ENCODE results near the gene RHNO1.

RHNO1 gene

GRCh38 chr12:2934371-2934770 lies 57.3 kb downstream of the RHNO1 start:
- no peaks in the 10 kb centered on the region for H3K9me3 ChIP-seq (ENCODE audit: insufficient read depth, low read depth, low read length)
- H3K79me2 ChIP-seq (ENCODE audit: insufficient read depth, low read length), result no peaks in the 10 kb centered on the region
- H3K36me3 ChIP-seq (ENCODE audit: insufficient read depth, low read length), result peaks cover 19% of the 10 kb centered on the region; the same call in 1 of the 2 replicates
- H3K9ac ChIP-seq (ENCODE audit: low read depth, low read length, poor library complexity, severe bottlenecking), result no peak overlapping the region
- H4K20me1 ChIP-seq (ENCODE audit: insufficient read depth, low read length, poor library complexity, severe bottlenecking), result no peaks in the 10 kb centered on the region
- no peaks in the 10 kb centered on the region for H3K9me2 ChIP-seq (replicated peaks; ENCODE audit: low read depth, low read length)
- no peak overlapping the region for H3K4me3 ChIP-seq (ENCODE audit: low read length, poor library complexity, severe bottlenecking)
- H3F3A ChIP-seq (ENCODE audit: low read depth), result no peaks in the 10 kb centered on the region
- no peak overlapping the region for H2AFZ ChIP-seq (ENCODE audit: low read length)
- no peaks in the 10 kb centered on the region for H3K4me1 ChIP-seq (ENCODE audit: insufficient read depth, low read length, poor library complexity, severe bottlenecking)
- no peaks in the 10 kb centered on the region for H3K27me3 ChIP-seq (ENCODE audit: insufficient read depth, low read length, poor library complexity, severe bottlenecking)
- TF ChIP-seq, protein P1, sequence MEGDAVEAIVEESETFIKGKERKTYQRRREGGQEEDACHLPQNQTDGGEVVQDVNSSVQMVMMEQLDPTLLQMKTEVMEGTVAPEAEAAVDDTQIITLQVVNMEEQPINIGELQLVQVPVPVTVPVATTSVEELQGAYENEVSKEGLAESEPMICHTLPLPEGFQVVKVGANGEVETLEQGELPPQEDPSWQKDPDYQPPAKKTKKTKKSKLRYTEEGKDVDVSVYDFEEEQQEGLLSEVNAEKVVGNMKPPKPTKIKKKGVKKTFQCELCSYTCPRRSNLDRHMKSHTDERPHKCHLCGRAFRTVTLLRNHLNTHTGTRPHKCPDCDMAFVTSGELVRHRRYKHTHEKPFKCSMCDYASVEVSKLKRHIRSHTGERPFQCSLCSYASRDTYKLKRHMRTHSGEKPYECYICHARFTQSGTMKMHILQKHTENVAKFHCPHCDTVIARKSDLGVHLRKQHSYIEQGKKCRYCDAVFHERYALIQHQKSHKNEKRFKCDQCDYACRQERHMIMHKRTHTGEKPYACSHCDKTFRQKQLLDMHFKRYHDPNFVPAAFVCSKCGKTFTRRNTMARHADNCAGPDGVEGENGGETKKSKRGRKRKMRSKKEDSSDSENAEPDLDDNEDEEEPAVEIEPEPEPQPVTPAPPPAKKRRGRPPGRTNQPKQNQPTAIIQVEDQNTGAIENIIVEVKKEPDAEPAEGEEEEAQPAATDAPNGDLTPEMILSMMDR (conservative IDR thresholded peaks at IDR 0.05; ENCODE audit: low read length), result no peak
- no peak for TF ChIP-seq EZH2phosphoT487 (IDR thresholded peaks at IDR 0.05; ENCODE audit: borderline replicate concordance)
- no peak overlapping the region for H3K4me2 ChIP-seq (ENCODE audit: low read depth, low read length, poor library complexity, severe bottlenecking)

DNA sequence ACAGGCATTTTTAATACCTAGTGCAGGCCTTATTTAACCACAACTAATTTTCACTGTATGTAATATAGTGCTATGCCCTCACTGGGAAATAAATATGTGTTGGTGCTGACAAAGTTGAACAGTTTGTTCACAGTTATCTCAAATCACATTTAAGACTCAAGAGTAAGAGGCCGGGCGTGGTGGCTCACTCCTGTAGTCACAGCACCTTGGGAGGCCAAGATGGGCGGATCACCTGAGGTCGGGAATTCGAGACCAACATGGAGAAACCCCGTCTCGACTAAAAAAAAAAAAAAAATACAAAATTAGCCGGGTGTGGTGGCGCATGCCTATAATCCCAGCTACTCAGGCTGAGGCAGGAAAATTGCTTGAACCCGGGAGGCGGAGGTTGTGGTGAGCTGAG lies 59.3 kb downstream of the RHNO1 start:
- Histone ChIP-seq H4K20me1 (ENCODE audit: insufficient read depth, low read length, poor library complexity, severe bottlenecking) (no peaks in the 10 kb centered on the region), H3K9me3 (ENCODE audit: insufficient read depth, low read depth, low read length) (no peaks in the 10 kb centered on the region), H3K36me3 (ENCODE audit: insufficient read depth, low read length) (peaks cover 17% of the 10 kb centered on the region; the same call in 1 of the 2 replicates), H3K27me3 (ENCODE audit: insufficient read depth, low read length, poor library complexity, severe bottlenecking) (no peaks in the 10 kb centered on the region), H3K4me3 (ENCODE audit: low read length, poor library complexity, severe bottlenecking) (no peak overlapping the region), H3F3A (ENCODE audit: low read depth) (no peaks in the 10 kb centered on the region), H3K4me2 (ENCODE audit: low read depth, low read length, poor library complexity, severe bottlenecking) (no peak overlapping the region), H3K4me1 (ENCODE audit: insufficient read depth, low read length, poor library complexity, severe bottlenecking) (no peaks in the 10 kb centered on the region), H3K79me2 (ENCODE audit: insufficient read depth, low read length) (no peaks in the 10 kb centered on the region), H2AFZ (ENCODE audit: low read length) (no peak overlapping the region), H3K9me2 (replicated peaks; ENCODE audit: low read depth, low read length) (no peaks in the 10 kb centered on the region), H3K9ac (ENCODE audit: low read depth, low read length, poor library complexity, severe bottlenecking) (no peak overlapping the region)
- no peak for TF ChIP-seq EZH2phosphoT487 (IDR thresholded peaks at IDR 0.05; ENCODE audit: borderline replicate concordance)
- TF ChIP-seq, protein P1 (conservative IDR thresholded peaks at IDR 0.05; ENCODE audit: low read length), result no peak

DNA sequence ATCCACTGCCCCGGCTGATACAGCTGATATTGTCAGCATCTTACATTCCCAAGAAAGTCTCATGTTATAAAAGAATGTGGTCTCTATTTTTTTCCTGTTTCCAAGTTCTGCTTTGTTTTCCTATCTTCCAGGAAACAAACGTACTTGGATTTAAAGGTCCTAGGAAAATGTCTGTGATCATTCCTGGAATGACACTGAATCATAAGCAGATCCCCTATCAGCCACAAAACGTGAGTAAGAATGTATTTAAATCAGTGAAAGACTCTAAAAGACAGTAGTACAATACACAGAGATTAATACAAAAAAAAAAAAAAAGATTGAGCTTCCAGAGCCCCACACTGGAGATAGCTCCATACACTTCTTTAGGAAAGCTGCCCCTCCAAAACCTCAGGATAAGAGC lies 60.5 kb downstream of the RHNO1 start:
- Histone ChIP-seq H4K20me1 (ENCODE audit: insufficient read depth, low read length, poor library complexity, severe bottlenecking) (no peaks in the 10 kb centered on the region), H3K4me2 (ENCODE audit: low read depth, low read length, poor library complexity, severe bottlenecking) (no peak overlapping the region), H3K27me3 (ENCODE audit: insufficient read depth, low read length, poor library complexity, severe bottlenecking) (no peaks in the 10 kb centered on the region), H2AFZ (ENCODE audit: low read length) (no peak overlapping the region), H3F3A (ENCODE audit: low read depth) (no peaks in the 10 kb centered on the region), H3K9me2 (replicated peaks; ENCODE audit: low read depth, low read length) (no peaks in the 10 kb centered on the region), H3K4me1 (ENCODE audit: insufficient read depth, low read length, poor library complexity, severe bottlenecking) (no peaks in the 10 kb centered on the region), H3K9me3 (ENCODE audit: insufficient read depth, low read depth, low read length) (no peaks in the 10 kb centered on the region), H3K9ac (ENCODE audit: low read depth, low read length, poor library complexity, severe bottlenecking) (no peak overlapping the region), H3K4me3 (ENCODE audit: low read length, poor library complexity, severe bottlenecking) (no peak overlapping the region), H3K36me3 (ENCODE audit: insufficient read depth, low read length) (peaks cover 16% of the 10 kb centered on the region; the same call in 1 of the 2 replicates), H3K79me2 (ENCODE audit: insufficient read depth, low read length) (no peaks in the 10 kb centered on the region)
- no peak for TF ChIP-seq EZH2phosphoT487 (IDR thresholded peaks at IDR 0.05; ENCODE audit: borderline replicate concordance)
- TF ChIP-seq, protein P1 (conservative IDR thresholded peaks at IDR 0.05; ENCODE audit: low read length), result no peak

Measured in Loucy (cell line).